Kidney (tissue), 14 donors: Measurements from ENCODE around the gene DYNLT4. TPM values are rescaled to one million over a fixed set of nuclear protein-coding genes. Genes with fewer than 3 reads are reported as not detected.

ENCODE experiments used
- DNase-seq, 5 donors: peaks; one replicate each; pipeline ENCODE4 v3.0.0-alpha.2; 2013 to 2020
- FAIRE-seq: peaks from 2 replicates; lab custom pipeline; 2012; peaks lifted over from hg19 to GRCh38; lab: Jason Lieb, UNC
- H3K27ac ChIP-seq, 2 donors: one replicate each; pipeline ENCODE4 v1.7.0; 2013; ENCODE audit warnings: low read depth in 2 of 2, low read length in 2 of 2, inconsistent platforms in 1 of 2
- H3K27me3 ChIP-seq: one replicate; pipeline ENCODE4 v1.7.1; 2013; ENCODE audit warnings: low read length, inconsistent platforms; ENCODE audit not compliant: control insufficient read depth, insufficient read depth
- H3K36me3 ChIP-seq, 3 donors: one replicate each; pipeline versions ENCODE4 v1.7.0 to v1.7.1; 2013; ENCODE audit warnings: low read length in 3 of 3, control low read depth in 1 of 3, inconsistent platforms in 1 of 3; ENCODE audit not compliant: insufficient read depth in 3 of 3, control insufficient read depth in 2 of 3
- H3K4me1 ChIP-seq, 3 donors: one replicate each; pipeline versions ENCODE4 v1.7.0 to v1.7.1; 2013; ENCODE audit warnings: low read length in 3 of 3, inconsistent platforms in 1 of 3, low read depth in 1 of 3; ENCODE audit not compliant: control insufficient read depth in 2 of 3, insufficient read depth in 2 of 3
- H3K4me3 ChIP-seq, 3 donors: one replicate each; pipeline versions ENCODE4 v1.7.0 to v1.8.1; 2013; ENCODE audit warnings: low read length in 3 of 3, control low read depth in 1 of 3, inconsistent platforms in 1 of 3
- H3K9ac ChIP-seq, 3 donors: one replicate each; pipeline versions ENCODE4 v1.7.0 to v1.7.1; 2013; ENCODE audit warnings: low read length in 3 of 3, control low read depth in 1 of 3, inconsistent platforms in 1 of 3
- H3K9me3 ChIP-seq, 3 donors: one replicate each; pipeline versions ENCODE4 v1.7.0 to v1.7.1; 2013; ENCODE audit warnings: low read length in 3 of 3, control low read depth in 1 of 3, inconsistent platforms in 1 of 3; ENCODE audit not compliant: control insufficient read depth in 2 of 3, insufficient read depth in 1 of 3
- intact Hi-C: fragments of 100-400 bp; cut with DNase I; formaldehyde crosslinking; loops from one replicate; pipeline ENCODE4 v1.11.1; 2022
- polyA plus RNA-seq: library from polyadenylated mRNA; stranded (reverse); fragments of 350-450 nt; fragmentation: Illumina TruSeq; extraction: RNeasy Lipid Tissue Mini Kit (QIAGEN cat#74804); gene quantifications from one replicate; pipeline ENCODE4 v1.2.3, GENCODE V29; 2014; ENCODE audit warnings: low read depth, low replicate concordance; ENCODE audit not compliant: insufficient read depth
- total RNA-seq: library from RNA; stranded (reverse); fragmentation: NEBNext Ultra II Directional; extraction: Animal tissue kit (Norgen Biotek cat#: 25700); gene quantifications from one replicate; pipeline ENCODE4 v1.2.1, GENCODE V29; 2021
- TF ChIP-seq, protein P1 (sequence below): IDR thresholded peaks from 3 replicates; pipeline ENCODE4 v1.5.1; 2012; ENCODE audit warnings: mild to moderate bottlenecking, moderate library complexity, borderline replicate concordance; ENCODE audit not compliant: insufficient read depth; ENCODE audit errors: extremely low read depth
- donor health status: control.
- donor health status: control.
- donor health status: control.
- donor health status: control.
- donor health status: control.
- donor health status: DM: yes; HTN: yes; CAD: no.
- donor health status: Normal renal cell carcinoma (clear cell type).

DYNLT4 gene
- total and polyA plus RNA-seq, 2 donors from 2014 or later = 1.2 TPM; not detected in 1

- H3K9ac ChIP-seq = no peak overlapping the region
- intact Hi-C loops = loop anchor here (10.0 kb wide), 1 partner anchor 47 kb away; no protein-coding TSS in a partner anchor
- no peaks in the 10 kb centered on the region for H3K9me3 ChIP-seq
- H3K4me1 ChIP-seq = peaks cover 0 to 23% (median 8%) of the 10 kb centered on the region in 3 donors
- H3K36me3 ChIP-seq = no peaks in the 10 kb centered on the region
- FAIRE-seq = no peak
- H3K27me3 ChIP-seq = no peaks in the 10 kb centered on the region
- no peak overlapping the region for H3K4me3 ChIP-seq
- TF ChIP-seq, protein P1, sequence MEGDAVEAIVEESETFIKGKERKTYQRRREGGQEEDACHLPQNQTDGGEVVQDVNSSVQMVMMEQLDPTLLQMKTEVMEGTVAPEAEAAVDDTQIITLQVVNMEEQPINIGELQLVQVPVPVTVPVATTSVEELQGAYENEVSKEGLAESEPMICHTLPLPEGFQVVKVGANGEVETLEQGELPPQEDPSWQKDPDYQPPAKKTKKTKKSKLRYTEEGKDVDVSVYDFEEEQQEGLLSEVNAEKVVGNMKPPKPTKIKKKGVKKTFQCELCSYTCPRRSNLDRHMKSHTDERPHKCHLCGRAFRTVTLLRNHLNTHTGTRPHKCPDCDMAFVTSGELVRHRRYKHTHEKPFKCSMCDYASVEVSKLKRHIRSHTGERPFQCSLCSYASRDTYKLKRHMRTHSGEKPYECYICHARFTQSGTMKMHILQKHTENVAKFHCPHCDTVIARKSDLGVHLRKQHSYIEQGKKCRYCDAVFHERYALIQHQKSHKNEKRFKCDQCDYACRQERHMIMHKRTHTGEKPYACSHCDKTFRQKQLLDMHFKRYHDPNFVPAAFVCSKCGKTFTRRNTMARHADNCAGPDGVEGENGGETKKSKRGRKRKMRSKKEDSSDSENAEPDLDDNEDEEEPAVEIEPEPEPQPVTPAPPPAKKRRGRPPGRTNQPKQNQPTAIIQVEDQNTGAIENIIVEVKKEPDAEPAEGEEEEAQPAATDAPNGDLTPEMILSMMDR = no peak
- DNase-seq = peak in 2 of 5 donors; percentile 57 to 60
- no peak overlapping the region for H3K27ac ChIP-seq
Observed at GRCh38 chr1:44787506-44787905, 19.6 kb downstream of the DYNLT4 start.

DNA sequence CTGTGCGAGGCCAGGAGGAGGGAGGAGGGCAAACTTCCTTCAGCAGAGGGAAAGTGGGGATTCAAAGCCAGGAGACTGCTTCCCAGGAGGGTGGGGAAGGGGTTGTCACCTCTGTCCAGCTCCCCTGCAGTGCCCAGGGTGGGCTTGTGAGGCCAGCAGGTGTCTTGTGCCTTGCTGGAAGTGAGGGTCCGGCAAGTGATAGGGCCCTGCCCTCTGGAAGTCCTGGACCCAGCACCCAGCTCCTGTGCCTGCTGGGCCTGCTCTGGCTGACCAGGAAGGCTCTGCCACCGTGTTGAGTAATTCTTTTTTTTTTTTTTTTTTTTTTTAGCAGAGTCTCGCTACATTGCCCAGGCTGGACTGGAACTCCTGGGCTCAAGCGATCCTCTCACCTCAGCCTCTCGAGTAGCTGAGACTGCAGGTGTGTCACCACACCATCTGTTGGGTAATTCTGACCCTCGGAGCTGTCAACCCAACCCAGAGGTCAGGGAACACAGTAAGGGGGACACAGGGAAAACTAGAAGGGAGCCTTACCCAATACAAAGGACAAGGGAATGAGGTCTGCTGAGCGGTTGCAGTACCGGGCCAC lies 20.2 kb downstream of the DYNLT4 start:
- FAIRE-seq (no peak), DNase-seq (peak in 1 of 5 donors; percentile 65)
- Histone ChIP-seq H3K9ac (peak overlapping the region in 1 of 3 donors; percentile 60), H3K9me3 (no peaks in the 10 kb centered on the region), H3K27me3 (no peaks in the 10 kb centered on the region), H3K4me3 (no peak overlapping the region), H3K4me1 (peaks cover 0 to 23% (median 8%) of the 10 kb centered on the region in 3 donors), H3K36me3 (no peaks in the 10 kb centered on the region), H3K27ac (peak overlapping the region in 1 of 2 donors; percentile 1)
- intact Hi-C loops = loop anchor here (10.0 kb wide), 1 partner anchor 48 kb away; no protein-coding TSS in a partner anchor
- TF ChIP-seq, protein P1 = no peak

GRCh38 chr1:44786138-44786840 lies 20.9 kb downstream of the DYNLT4 start:
- FAIRE-seq = no peak
- intact Hi-C loops = loop anchor here (10.0 kb wide), 1 partner anchor 49 kb away; no protein-coding TSS in a partner anchor
- DNase-seq = peak; percentile 89 to 94 (median 91)

More at GRCh38 chr1:44786138-44786840, 20.9 kb downstream of the DYNLT4 start:
- Histone ChIP-seq H3K9ac (peak overlapping the region in 2 of 3 donors; percentile 60 to 73), H3K27ac (peak overlapping the region; percentile 1 to 60), H3K27me3 (no peaks in the 10 kb centered on the region), H3K4me1 (peaks cover 0 to 23% (median 8%) of the 10 kb centered on the region in 3 donors), H3K36me3 (peaks cover 0 to under 1% (median 0%) of the 10 kb centered on the region in 3 donors), H3K9me3 (no peaks in the 10 kb centered on the region), H3K4me3 (peak overlapping the region; percentile 19 to 54 (median 26))
- TF ChIP-seq, protein P1 = peak; percentile 92
